ENCODE results near the gene N4BP2L2. TPM values are rescaled to one million over a fixed set of nuclear protein-coding genes. Genes with fewer than 3 reads are reported as not detected.

Gene N4BP2L2
- total and polyA plus RNA-seq, 8 donors = 25.5 to 232 (median 123) TPM

GRCh38 chr13:32538143-32538620, 413 bp downstream of the N4BP2L2 start:
- 0 to 1% (median 0%) methylated on average over 23 of the region's 23 CpGs for WGBS, 5 donors
- intact Hi-C loops (cut with DNase I; ENCODE audit: low total_unique reads) = no loop called here
- H3K27me3 ChIP-seq = no peaks in the 10 kb centered on the region
- H3K36me3 ChIP-seq = peaks cover 0 to 24% (median 16%) of the 10 kb centered on the region in 4 donors
- H3K4me1 ChIP-seq = peaks cover 24 to 50% (median 47%) of the 10 kb centered on the region in 4 donors
- no peaks in the 10 kb centered on the region for H3K9me3 ChIP-seq
- H3K27ac ChIP-seq = peak overlapping the region; percentile 94 to 98 (median 97)
- peak in 1 of 2 donors; percentile 63 for DNase-seq
- TF ChIP-seq CTCF (IDR thresholded peaks at IDR 0.05) (no peak), EP300 (IDR thresholded peaks at IDR 0.05) (no peak), POLR2A (IDR thresholded peaks at IDR 0.05) (no peak), POLR2AphosphoS5 (IDR thresholded peaks at IDR 0.05) (no peak)
- H3K4me3 ChIP-seq = peak overlapping the region; percentile 78 to 89 (median 84)

DNA sequence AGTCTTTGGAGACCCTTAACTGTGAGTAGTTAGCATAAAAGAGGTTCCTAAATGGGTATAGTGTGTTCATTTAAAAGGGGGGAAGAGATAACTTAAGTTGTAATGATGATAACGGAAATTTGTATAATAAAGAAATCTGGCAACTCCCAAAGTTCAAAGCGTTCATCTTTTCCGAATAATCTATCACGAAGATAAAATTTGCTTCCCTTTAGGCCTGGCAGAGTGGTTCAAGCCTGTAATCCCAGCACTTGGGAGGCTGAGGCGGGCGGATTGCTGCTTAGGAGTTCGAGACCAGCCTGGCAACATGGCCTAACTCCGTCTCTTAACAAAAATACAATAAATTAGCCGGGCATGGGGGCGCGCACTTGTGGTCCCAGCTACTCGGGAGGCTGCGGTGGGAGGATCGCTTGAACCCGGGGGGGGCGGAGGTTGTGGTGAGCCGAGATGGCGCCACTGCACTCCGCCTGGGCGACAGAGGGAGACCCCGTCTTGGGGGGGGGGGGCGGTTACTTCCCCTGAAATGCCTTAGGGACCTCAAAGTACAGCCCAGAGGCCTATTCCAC, 934 bp downstream of the N4BP2L2 start:
- H3K4me3 ChIP-seq = peak overlapping the region; percentile 78 to 89 (median 84)
- intact Hi-C loops (cut with DNase I; ENCODE audit: low total_unique reads) = no loop called here
- peaks cover 24 to 53% (median 50%) of the 10 kb centered on the region in 4 donors for H3K4me1 ChIP-seq
- H3K36me3 ChIP-seq = peaks cover 0 to 25% (median 16%) of the 10 kb centered on the region in 4 donors
- H3K27ac ChIP-seq = peak overlapping the region; percentile 94 to 98 (median 97)
- peak; percentile 26 to 75 for DNase-seq
- no peaks in the 10 kb centered on the region for H3K9me3 ChIP-seq
- TF ChIP-seq CTCF (IDR thresholded peaks at IDR 0.05) = no peak
- no peak for TF ChIP-seq POLR2AphosphoS5 (IDR thresholded peaks at IDR 0.05)
- TF ChIP-seq EP300 (IDR thresholded peaks at IDR 0.05) = no peak
- no peak for TF ChIP-seq POLR2A (IDR thresholded peaks at IDR 0.05)
- WGBS, 5 donors = 16 to 36% (median 20%) methylated on average over 12 to 22 of the region's 22 CpGs
- H3K27me3 ChIP-seq = no peaks in the 10 kb centered on the region

GRCh38 chr13:32535748-32536147, 2.8 kb downstream of the N4BP2L2 start:
- H3K9me3 ChIP-seq = no peaks in the 10 kb centered on the region
- no peak for DNase-seq
- intact Hi-C loops (cut with DNase I; ENCODE audit: low total_unique reads) = no loop called here
- peak overlapping the region in 2 of 4 donors; percentile 12 to 33 for H3K4me3 ChIP-seq
- no peaks in the 10 kb centered on the region for H3K27me3 ChIP-seq
- no peak overlapping the region for H3K27ac ChIP-seq
- 89 to 98% (median 96%) methylated on average over 2 of the region's 2 CpGs for WGBS, 5 donors
- TF ChIP-seq POLR2AphosphoS5 (IDR thresholded peaks at IDR 0.05) (no peak), POLR2A (IDR thresholded peaks at IDR 0.05) (no peak), EP300 (IDR thresholded peaks at IDR 0.05) (no peak), CTCF (IDR thresholded peaks at IDR 0.05) (no peak)
- H3K36me3 ChIP-seq = peaks cover 0 to 25% (median 16%) of the 10 kb centered on the region in 4 donors
- H3K4me1 ChIP-seq = peaks cover 36 to 72% (median 66%) of the 10 kb centered on the region in 4 donors

GRCh38 chr13:32535115-32535514, 3.5 kb downstream of the N4BP2L2 start:
- Histone ChIP-seq H3K9me3 (no peaks in the 10 kb centered on the region), H3K27ac (no peak overlapping the region), H3K4me1 (peaks cover 36 to 79% (median 69%) of the 10 kb centered on the region in 4 donors), H3K27me3 (no peaks in the 10 kb centered on the region), H3K4me3 (peak overlapping the region in 2 of 4 donors; percentile 12 to 33), H3K36me3 (peaks cover 0 to 25% (median 16%) of the 10 kb centered on the region in 4 donors)
- TF ChIP-seq POLR2AphosphoS5 (IDR thresholded peaks at IDR 0.05) (no peak), CTCF (IDR thresholded peaks at IDR 0.05) (no peak), POLR2A (IDR thresholded peaks at IDR 0.05) (no peak), EP300 (IDR thresholded peaks at IDR 0.05) (no peak)
- WGBS, 5 donors = 11 to 41% (median 18%) methylated on average over 1 of the region's 1 CpG
- DNase-seq = no peak
- intact Hi-C loops (cut with DNase I; ENCODE audit: low total_unique reads) = no loop called here

Measured in stomach (tissue), 9 donors.